Large intestine (tissue), 3 donors: ENCODE measurements around the gene NCAPD2. TPM values are rescaled to one million over a fixed set of nuclear protein-coding genes. Genes with fewer than 3 reads are reported as not detected.

Experiments used
- DNase-seq, 2 donors: peaks; one replicate each; pipeline versions ENCODE4 v3.0.0 to v3.0.0-alpha.2; 2013
- H3K27ac ChIP-seq: one replicate; pipeline ENCODE4 v1.5.1; 2013; ENCODE audit warnings: low read length
- H3K27me3 ChIP-seq: 2 replicates; pipeline ENCODE4 v1.6.1; 2013; ENCODE audit warnings: low read length; ENCODE audit not compliant: control insufficient read depth, insufficient read depth
- H3K36me3 ChIP-seq: 2 replicates; pipeline ENCODE4 v1.6.1; 2013; ENCODE audit warnings: low read length; ENCODE audit not compliant: control insufficient read depth, insufficient read depth
- H3K4me1 ChIP-seq: one replicate; pipeline ENCODE4 v1.6.1; 2013; ENCODE audit warnings: low read length; ENCODE audit not compliant: control insufficient read depth, insufficient read depth
- H3K4me3 ChIP-seq: one replicate; pipeline ENCODE4 v1.5.1; 2013; ENCODE audit warnings: low read length
- H3K9me3 ChIP-seq: one replicate; pipeline ENCODE4 v1.6.1; 2013; ENCODE audit warnings: mild to moderate bottlenecking, low read depth, low read length, moderate library complexity; ENCODE audit not compliant: control insufficient read depth
- WGBS: methylation state at CpG from one replicate; pipeline ENCODE4 v1.1.5; 2013; ENCODE audit warnings: low lambda C conversion rate; ENCODE audit not compliant: insufficient coverage; 5-methylcytosine and 5-hydroxymethylcytosine counted together
- polyA plus RNA-seq: library from polyadenylated mRNA; unstranded; fragments of 120-200 nt; gene quantifications from one replicate; pipeline ENCODE4 v1.2.1, GENCODE V29; 2013

NCAPD2 gene
- polyA plus RNA-seq, 1 donor: 38.6 TPM

GRCh38 chr12:6540181-6540877, 46.4 kb downstream of the NCAPD2 start:
- peaks cover 43% of the 10 kb centered on the region for H3K4me1 ChIP-seq
- H3K4me3 ChIP-seq: peak overlapping the region; percentile 30
- H3K27ac ChIP-seq: peak overlapping the region; percentile 94
- no CpG with 5 or more reads among the region's 35 CpGs for WGBS
- H3K27me3 ChIP-seq: no peaks in the 10 kb centered on the region
- no peaks in the 10 kb centered on the region for H3K9me3 ChIP-seq
- peaks cover 33% of the 10 kb centered on the region for H3K36me3 ChIP-seq
- DNase-seq: peak; percentile 91 to 97

GRCh38 chr12:6541371-6542165, 47.7 kb downstream of the NCAPD2 start:
- peak overlapping the region; percentile 94 for H3K27ac ChIP-seq
- no CpG with 5 or more reads among the region's 26 CpGs for WGBS
- H3K36me3 ChIP-seq: peaks cover 28% of the 10 kb centered on the region
- H3K4me1 ChIP-seq: peaks cover 34% of the 10 kb centered on the region
- H3K4me3 ChIP-seq: no peak overlapping the region
- no peaks in the 10 kb centered on the region for H3K9me3 ChIP-seq
- no peaks in the 10 kb centered on the region for H3K27me3 ChIP-seq
- peak in 1 of 2 donors; percentile 63 for DNase-seq

DNA sequence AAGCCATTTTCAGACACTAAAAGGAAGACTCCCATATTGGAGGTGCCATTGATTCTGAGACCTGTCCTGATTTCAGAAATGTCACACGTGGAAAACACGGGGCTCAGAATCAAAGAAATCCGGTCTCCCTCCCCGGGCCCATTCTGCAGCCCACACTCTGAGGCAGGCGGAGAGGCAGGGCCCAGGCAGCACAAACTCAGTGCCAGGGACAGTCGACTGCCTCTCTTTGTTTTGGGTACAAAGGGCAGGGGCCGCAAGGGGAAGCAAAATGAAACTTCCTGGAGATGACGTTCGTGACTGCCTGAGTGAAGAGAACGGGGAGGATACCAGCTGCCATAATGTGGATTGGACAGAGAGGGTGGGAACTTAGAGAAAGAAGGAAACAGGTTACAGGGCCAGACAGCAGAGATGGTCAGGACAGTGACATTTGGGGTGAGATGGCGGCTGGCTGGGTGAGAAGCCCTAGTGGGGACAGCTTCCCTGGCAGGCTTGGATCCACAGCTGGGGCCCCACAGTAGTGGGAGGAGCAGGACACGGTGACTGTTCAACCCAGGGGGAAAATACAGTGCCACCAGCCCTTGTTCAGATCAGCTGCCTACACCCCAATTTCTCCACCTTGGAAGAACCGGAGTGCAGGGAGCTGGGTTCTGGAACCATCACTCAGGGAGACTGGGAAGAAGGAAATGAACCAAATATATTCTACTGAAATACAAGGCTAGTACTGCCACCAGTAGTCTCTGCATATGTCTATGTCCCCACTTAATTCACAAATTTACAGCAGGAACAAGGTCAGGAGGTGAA, 48.5 kb downstream of the NCAPD2 start:
- no peaks in the 10 kb centered on the region for H3K9me3 ChIP-seq
- H3K4me3 ChIP-seq: no peak overlapping the region
- peak overlapping the region; percentile 94 for H3K27ac ChIP-seq
- DNase-seq: peak; percentile 90 to 98
- H3K36me3 ChIP-seq: peaks cover 25% of the 10 kb centered on the region
- H3K27me3 ChIP-seq: no peaks in the 10 kb centered on the region
- peaks cover 31% of the 10 kb centered on the region for H3K4me1 ChIP-seq
- WGBS: no CpG with 5 or more reads among the region's 13 CpGs

- Histone ChIP-seq H3K9me3 (no peaks in the 10 kb centered on the region), H3K27me3 (no peaks in the 10 kb centered on the region), H3K36me3 (peaks cover 7% of the 10 kb centered on the region), H3K27ac (no peak overlapping the region), H3K4me1 (peaks cover 24% of the 10 kb centered on the region), H3K4me3 (no peak overlapping the region)
- WGBS: no CpG with 5 or more reads among the region's 10 CpGs
- DNase-seq: no peak
Observed at GRCh38 chr12:6546016-6546415, 52.1 kb downstream of the NCAPD2 start.

GRCh38 chr12:6547566-6547965, 53.7 kb downstream of the NCAPD2 start:
- Histone ChIP-seq H3K27ac (no peak overlapping the region), H3K36me3 (peaks cover 7% of the 10 kb centered on the region)
- no CpG with 5 or more reads among the region's 1 CpG for WGBS

DNA sequence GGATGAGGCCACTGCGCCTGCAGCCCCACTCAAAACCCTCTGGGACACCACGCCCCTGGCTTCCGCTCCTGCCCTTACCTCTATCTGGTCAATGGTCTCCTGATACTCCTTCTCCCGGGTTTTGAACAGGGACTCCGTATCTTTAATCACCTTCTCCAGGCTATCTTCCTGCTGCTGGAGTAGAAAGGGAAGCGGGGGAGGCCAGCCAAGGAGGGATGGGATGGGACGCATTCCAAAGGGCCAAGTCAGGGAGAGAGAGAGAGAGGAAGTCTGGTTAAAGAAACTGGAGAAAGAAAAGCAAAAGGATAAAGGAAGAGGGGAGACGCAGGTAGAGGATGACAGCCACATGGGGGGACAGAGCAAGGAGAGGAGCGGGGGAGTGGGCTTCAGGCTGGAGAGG, 54.1 kb downstream of the NCAPD2 start:
- WGBS: no CpG with 5 or more reads among the region's 9 CpGs
- H3K9me3 ChIP-seq: no peaks in the 10 kb centered on the region
- no peaks in the 10 kb centered on the region for H3K27me3 ChIP-seq
- H3K4me3 ChIP-seq: no peak overlapping the region
- no peak overlapping the region for H3K27ac ChIP-seq
- peaks cover 6% of the 10 kb centered on the region for H3K4me1 ChIP-seq
- H3K36me3 ChIP-seq: peaks cover 7% of the 10 kb centered on the region
- DNase-seq: no peak

More at GRCh38 chr12:6547566-6547965, 53.7 kb downstream of the NCAPD2 start:
- Histone ChIP-seq H3K4me3 (no peak overlapping the region), H3K9me3 (no peaks in the 10 kb centered on the region), H3K27me3 (no peaks in the 10 kb centered on the region), H3K4me1 (peaks cover 10% of the 10 kb centered on the region)
- DNase-seq: no peak

DNA sequence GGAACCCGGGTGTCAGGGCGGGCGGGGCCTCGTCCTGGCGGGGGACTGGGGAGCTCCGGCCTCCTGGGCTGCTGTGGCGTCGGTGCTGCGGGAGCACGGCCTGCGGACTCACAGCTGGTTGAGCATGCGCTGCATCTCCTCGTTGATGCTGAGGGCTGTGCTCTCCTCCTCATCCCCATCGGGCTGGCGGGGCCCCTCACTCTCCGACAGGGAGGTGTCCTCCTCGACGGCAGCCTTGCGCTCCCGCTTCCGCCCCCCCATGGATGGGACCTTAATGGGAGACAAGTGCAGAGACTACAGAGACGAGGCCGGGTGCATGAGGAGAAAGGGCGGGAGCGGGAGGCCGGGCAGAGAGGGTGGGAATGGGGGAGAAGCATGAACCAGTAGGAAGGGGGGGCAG, 54.7 kb downstream of the NCAPD2 start:
- no peak overlapping the region for H3K4me3 ChIP-seq
- no peaks in the 10 kb centered on the region for H3K9me3 ChIP-seq
- H3K4me1 ChIP-seq: peaks cover 4% of the 10 kb centered on the region
- peaks cover 7% of the 10 kb centered on the region for H3K36me3 ChIP-seq
- no CpG with 5 or more reads among the region's 26 CpGs for WGBS
- H3K27ac ChIP-seq: no peak overlapping the region
- no peak for DNase-seq
- no peaks in the 10 kb centered on the region for H3K27me3 ChIP-seq

GRCh38 chr12:6548966-6549683, 55.2 kb downstream of the NCAPD2 start:
- H3K4me3 ChIP-seq: no peak overlapping the region
- no peak overlapping the region for H3K27ac ChIP-seq
- 87% methylated on average over 3 of the region's 15 CpGs for WGBS
- H3K9me3 ChIP-seq: no peaks in the 10 kb centered on the region
- DNase-seq: no peak
- H3K4me1 ChIP-seq: peaks cover 9% of the 10 kb centered on the region
- H3K27me3 ChIP-seq: no peaks in the 10 kb centered on the region
- peaks cover 7% of the 10 kb centered on the region for H3K36me3 ChIP-seq

GRCh38 chr12:6549684-6550151, 55.8 kb downstream of the NCAPD2 start:
- no peak for DNase-seq
- Histone ChIP-seq H3K4me3 (no peak overlapping the region), H3K9me3 (no peaks in the 10 kb centered on the region), H3K36me3 (peaks cover 7% of the 10 kb centered on the region), H3K27ac (no peak overlapping the region), H3K4me1 (peaks cover 13% of the 10 kb centered on the region), H3K27me3 (no peaks in the 10 kb centered on the region)
- no CpG with 5 or more reads among the region's 18 CpGs for WGBS
